MCF 10A (cell line): ENCODE data around the gene SMYD3. TPM values are rescaled to one million over a fixed set of nuclear protein-coding genes. Genes with fewer than 3 reads are reported as not detected.

Experiments used
- BruUV-seq: library from RNA; stranded (reverse); fragments of 400-500 nt; replicated peaks from 2 replicates; lab custom pipeline; 2021; lab: Mats Ljungman, UMichigan
- CTCF ChIA-PET: fragments of 300-600 bp; sonication (Branson Sonifier 250); formaldehyde crosslinking; extraction: SDS; loops from one replicate; lab custom pipeline; 2021; ENCODE audit warnings: antibody characterized with exemption, inconsistent platforms; lab: Yijun Ruan, JAX
- POLR2A ChIA-PET: fragments of 300-600, 350-650 bp; sonication (Branson Sonifier 250); formaldehyde crosslinking; extraction: SDS; loops from one replicate; lab custom pipeline; 2020; ENCODE audit warnings: antibody characterized with exemption, inconsistent platforms; lab: Yijun Ruan, JAX
- DNase-seq: peaks from one replicate; pipeline ENCODE4 v3.0.0-alpha.2; 2018; ENCODE audit not compliant: unreplicated experiment
- H3K27ac Mint-ChIP-seq: one replicate; pipeline ENCODE4 v1.8.0; 2022; ENCODE audit warnings: mild to moderate bottlenecking, low read depth, mixed read lengths; ENCODE audit not compliant: unreplicated experiment
- H3K27me3 Mint-ChIP-seq: one replicate; pipeline ENCODE4 v1.8.0; 2022; ENCODE audit warnings: mixed read lengths; ENCODE audit not compliant: insufficient read depth, unreplicated experiment
- H3K36me3 Mint-ChIP-seq: one replicate; pipeline ENCODE4 v1.8.0; 2022; ENCODE audit warnings: mild to moderate bottlenecking, moderate library complexity, mixed read lengths; ENCODE audit not compliant: insufficient read depth, unreplicated experiment
- H3K4me1 Mint-ChIP-seq: one replicate; pipeline ENCODE4 v1.8.0; 2022; ENCODE audit warnings: mixed read lengths; ENCODE audit not compliant: insufficient read depth, unreplicated experiment
- H3K4me3 Mint-ChIP-seq: one replicate; pipeline ENCODE4 v1.8.0; 2022; ENCODE audit warnings: mild to moderate bottlenecking, moderate library complexity, mixed read lengths; ENCODE audit not compliant: unreplicated experiment
- H3K9me3 Mint-ChIP-seq: one replicate; pipeline ENCODE4 v1.8.0; 2022; ENCODE audit warnings: mixed read lengths; ENCODE audit not compliant: unreplicated experiment
- intact Hi-C: fragments of 100-400 bp; cut with micrococcal nuclease; formaldehyde crosslinking; loops from 2 replicates; pipeline ENCODE4 v1.14.1; 2022
- total RNA-seq: library from RNA; stranded (reverse); gene quantifications from 2 replicates; pipeline ENCODE4 v1.2.3, GENCODE V29; 2022
- TF ChIP-seq, protein P1 (sequence below): fragments of 200-600 bp; IDR thresholded peaks from one replicate; pipeline ENCODE4 v1.8.0; 2022; ENCODE audit warnings: antibody characterized with exemption, mild to moderate bottlenecking; ENCODE audit not compliant: unreplicated experiment

Gene SMYD3
- total RNA-seq, 1 experiment from 2014 or later = 26.9 TPM

DNA sequence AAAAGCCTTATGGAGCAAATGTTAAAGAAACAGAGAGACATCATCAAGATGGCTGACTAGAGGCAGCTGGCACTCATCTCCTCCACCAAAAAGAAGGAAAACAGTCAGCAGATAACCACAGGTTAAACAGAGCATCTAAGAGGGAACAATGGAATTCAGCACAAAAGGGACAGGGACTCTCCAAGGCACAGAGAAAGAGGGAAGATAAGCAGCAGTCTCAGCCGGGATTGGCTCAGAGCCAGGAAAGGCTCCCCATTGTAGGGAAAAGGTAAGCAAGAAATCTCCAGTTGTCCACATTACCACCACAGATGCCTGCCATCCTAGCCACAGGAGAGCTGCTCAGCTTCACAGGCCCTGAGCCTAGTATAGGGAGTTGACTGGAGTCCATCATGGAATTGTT lies 605.5 kb downstream of the SMYD3 start:
- BruUV-seq = no TSS peak
- intact Hi-C loops = no loop called here
- POLR2A ChIA-PET = no interaction called here

DNA sequence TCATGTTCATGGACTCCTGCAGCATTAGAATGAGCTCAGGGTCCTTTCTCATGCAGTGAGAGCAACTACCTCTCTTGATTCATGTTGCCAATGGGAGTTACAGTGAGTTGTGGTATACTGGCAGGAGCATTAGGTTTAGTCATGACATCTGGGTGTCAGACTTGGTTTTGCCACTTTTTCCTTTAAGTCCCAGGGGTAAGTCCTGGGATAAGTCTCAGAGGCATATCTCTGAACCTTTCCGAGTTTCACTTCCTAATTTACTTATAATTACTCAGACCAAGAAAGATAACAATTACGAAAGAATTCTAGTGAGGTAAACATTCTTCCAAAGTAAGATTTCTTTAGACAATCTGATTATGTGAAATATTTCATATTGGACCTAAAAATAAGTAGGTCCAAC lies 606.0 kb downstream of the SMYD3 start:
- no peak overlapping the region for H3K27ac Mint-ChIP-seq
- ChIA-PET CTCF (interaction anchor here (0.6 to 3.6 kb wide), 5 partner anchors 12 to 744 kb away, joined by 3 to 19 read pairs (median 3); no protein-coding TSS in a partner anchor), POLR2A (interaction anchor here (1.0 to 1.4 kb wide), 2 partner anchors 10 to 85 kb away, joined by 3 read pairs; no protein-coding TSS in a partner anchor)

More for the DNA sequence above, 605.5 kb downstream of the SMYD3 start:
- Mint-ChIP-seq H3K4me1 (no peaks in the 10 kb centered on the region), H3K36me3 (no peaks in the 10 kb centered on the region), H3K4me3 (no peak overlapping the region), H3K27me3 (no peaks in the 10 kb centered on the region), H3K9me3 (no peaks in the 10 kb centered on the region), H3K27ac (no peak overlapping the region)
- DNase-seq = no peak
- TF ChIP-seq, protein P1, sequence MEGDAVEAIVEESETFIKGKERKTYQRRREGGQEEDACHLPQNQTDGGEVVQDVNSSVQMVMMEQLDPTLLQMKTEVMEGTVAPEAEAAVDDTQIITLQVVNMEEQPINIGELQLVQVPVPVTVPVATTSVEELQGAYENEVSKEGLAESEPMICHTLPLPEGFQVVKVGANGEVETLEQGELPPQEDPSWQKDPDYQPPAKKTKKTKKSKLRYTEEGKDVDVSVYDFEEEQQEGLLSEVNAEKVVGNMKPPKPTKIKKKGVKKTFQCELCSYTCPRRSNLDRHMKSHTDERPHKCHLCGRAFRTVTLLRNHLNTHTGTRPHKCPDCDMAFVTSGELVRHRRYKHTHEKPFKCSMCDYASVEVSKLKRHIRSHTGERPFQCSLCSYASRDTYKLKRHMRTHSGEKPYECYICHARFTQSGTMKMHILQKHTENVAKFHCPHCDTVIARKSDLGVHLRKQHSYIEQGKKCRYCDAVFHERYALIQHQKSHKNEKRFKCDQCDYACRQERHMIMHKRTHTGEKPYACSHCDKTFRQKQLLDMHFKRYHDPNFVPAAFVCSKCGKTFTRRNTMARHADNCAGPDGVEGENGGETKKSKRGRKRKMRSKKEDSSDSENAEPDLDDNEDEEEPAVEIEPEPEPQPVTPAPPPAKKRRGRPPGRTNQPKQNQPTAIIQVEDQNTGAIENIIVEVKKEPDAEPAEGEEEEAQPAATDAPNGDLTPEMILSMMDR = no peak
- CTCF ChIA-PET = no interaction called here

DNA sequence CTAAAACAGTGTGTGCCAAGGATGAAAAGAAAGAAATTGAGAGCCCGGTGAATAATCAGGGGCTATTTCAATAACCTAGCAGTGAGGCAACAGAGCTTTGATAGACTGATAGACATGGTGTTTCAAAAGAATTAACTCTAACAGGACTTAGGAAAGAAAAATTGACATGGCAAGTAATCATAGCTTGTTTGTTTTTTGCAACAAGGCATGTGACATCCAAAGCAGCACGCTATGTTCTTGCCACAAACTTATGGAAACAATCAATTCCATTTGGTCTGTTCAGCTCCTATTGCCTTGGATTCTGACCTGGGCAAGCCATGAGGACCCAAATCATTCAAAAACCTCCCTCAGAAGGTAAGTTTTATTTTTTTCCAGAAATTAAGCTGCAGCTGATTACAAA lies 608.5 kb downstream of the SMYD3 start:
- Mint-ChIP-seq H3K9me3 (peaks cover 9% of the 10 kb centered on the region), H3K4me3 (no peak overlapping the region), H3K27me3 (no peaks in the 10 kb centered on the region), H3K27ac (no peak overlapping the region), H3K36me3 (no peaks in the 10 kb centered on the region), H3K4me1 (no peaks in the 10 kb centered on the region)
- no TSS peak for BruUV-seq
- no peak for DNase-seq
- intact Hi-C loops = no loop called here
- ChIA-PET CTCF (interaction anchor here (0.6 to 3.6 kb wide), 4 partner anchors 9 to 734 kb away, joined by 3 to 19 read pairs (median 4); no protein-coding TSS in a partner anchor), POLR2A (no interaction called here)
- TF ChIP-seq, protein P1 = no peak

More for the DNA sequence above, 606.0 kb downstream of the SMYD3 start:
- Mint-ChIP-seq H3K27me3 (no peaks in the 10 kb centered on the region), H3K36me3 (no peaks in the 10 kb centered on the region), H3K9me3 (no peaks in the 10 kb centered on the region), H3K4me1 (no peaks in the 10 kb centered on the region), H3K4me3 (no peak overlapping the region)
- no TSS peak for BruUV-seq
- DNase-seq = no peak
- intact Hi-C loops = no loop called here
- TF ChIP-seq, protein P1 = no peak

DNA sequence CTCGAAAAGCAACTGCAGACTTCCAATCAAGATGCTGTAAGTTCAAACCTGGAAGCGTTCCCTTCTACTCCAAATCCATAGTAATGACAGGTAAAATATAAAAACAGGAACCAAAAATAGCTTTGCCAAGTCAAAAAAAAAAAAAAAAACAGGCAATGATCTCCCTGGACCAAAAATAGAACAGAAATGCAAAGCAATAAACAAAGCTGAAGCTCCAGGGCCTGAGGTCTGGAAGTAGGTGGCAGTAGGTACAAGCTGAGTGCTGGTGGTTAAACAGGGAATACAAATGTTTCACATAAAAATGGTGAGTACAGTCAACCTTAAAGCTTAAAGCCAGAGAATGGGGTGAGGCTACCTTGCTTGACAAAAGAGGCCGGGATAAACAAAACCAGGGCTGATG lies 610.8 kb downstream of the SMYD3 start:
- no TSS peak for BruUV-seq
- H3K4me1 Mint-ChIP-seq = no peaks in the 10 kb centered on the region
- peaks cover 20% of the 10 kb centered on the region for H3K9me3 Mint-ChIP-seq
- no peaks in the 10 kb centered on the region for H3K36me3 Mint-ChIP-seq
- DNase-seq = no peak
- intact Hi-C loops = no loop called here
- no peaks in the 10 kb centered on the region for H3K27me3 Mint-ChIP-seq
- no peak overlapping the region for H3K27ac Mint-ChIP-seq
- TF ChIP-seq, protein P1 = no peak
- ChIA-PET CTCF (interaction anchor here (0.6 to 0.7 kb wide), 2 partner anchors 90 to 744 kb away, joined by 5 to 7 read pairs; no protein-coding TSS in a partner anchor), POLR2A (interaction anchor here (1.0 kb wide), 1 partner anchor 17 kb away, joined by 3 read pairs; no protein-coding TSS in a partner anchor)
- H3K4me3 Mint-ChIP-seq = no peak overlapping the region
